NCI-H526 (cell line): ENCODE results near the gene TCF4.
A peak's percentile ranks its signal among the peaks of the same experiment; 100 is the strongest.

Source experiments
- DNase-seq, 2 experiments: peaks; one replicate each; lab custom pipeline; 2025; lab: John Stamatoyannopoulos, UW

The TCF4 gene

DNA sequence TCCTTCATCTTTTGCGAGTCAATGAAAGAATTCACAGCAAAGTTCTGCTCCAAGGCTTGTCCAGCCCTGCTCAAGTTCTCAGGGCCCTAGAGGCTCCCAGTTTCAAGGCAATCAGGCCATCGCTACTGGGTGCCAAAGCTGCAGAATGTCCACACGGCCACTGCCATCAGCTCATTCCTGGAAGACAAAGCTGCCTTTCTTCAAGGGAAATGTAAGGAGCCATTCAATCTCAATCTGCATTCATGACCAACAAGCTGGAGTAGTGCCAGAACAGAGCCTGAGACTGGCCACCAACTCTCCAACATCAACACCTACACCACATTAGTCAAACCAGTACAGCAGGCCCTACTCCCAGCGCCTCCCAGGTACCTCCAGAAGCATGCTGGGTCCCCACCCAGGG, 202.2 kb downstream of the TCF4 start:
- DNase-seq, result no peak

DNA sequence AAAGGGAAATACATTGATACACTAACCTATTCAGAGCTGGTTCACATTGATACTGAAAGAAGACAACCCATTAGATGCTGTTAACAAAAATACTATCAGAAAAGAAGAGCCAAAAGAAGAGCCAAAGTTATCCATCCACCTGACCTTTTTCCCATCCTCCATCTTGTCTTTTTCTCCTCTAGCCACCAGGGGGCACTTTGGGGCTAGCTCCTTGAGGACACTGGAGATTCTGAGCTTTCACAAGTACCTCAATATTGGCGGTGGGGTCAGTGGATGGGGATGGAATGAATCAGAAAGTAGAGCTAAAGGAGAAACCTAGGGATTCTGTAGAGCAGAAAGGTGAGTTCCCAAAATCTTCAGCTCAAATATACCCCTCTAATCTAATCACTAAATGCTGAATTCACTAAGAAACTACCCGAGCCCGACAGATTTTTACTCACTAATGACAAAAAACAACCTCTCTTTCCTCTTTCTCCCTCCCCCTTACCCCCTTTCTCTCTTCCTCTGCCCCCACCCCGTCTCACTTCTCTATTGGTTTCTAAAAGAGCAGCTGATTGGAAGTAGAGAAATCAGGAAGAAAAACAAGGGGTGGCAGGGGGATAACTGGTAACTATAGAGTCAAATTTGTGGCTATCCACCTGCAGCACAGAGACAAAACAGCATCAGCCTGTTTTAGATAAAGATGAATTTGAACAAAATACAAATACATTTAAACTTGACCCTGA, 203.3 kb downstream of the TCF4 start:
- peak; percentile 31 to 72 for DNase-seq

DNA sequence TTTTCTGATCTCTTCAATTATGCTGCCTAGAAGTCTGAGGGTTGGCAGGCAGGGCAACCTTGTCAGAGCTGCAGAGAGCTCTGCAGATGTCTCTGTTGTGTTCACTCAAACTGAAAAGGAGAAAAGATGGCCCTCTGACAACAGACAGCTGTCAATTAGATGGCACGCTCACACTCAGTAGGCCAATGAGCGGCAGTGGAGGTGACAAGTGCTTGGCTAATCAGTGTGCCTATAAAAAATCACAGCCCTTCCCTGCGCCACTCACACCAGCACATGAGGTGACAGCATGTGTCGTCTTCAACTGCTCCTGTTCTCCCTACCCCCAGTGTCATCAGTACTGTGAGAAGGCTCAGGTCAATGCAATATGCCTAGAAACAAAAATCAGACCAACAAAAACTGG, 203.9 kb downstream of the TCF4 start:
- DNase-seq, result no peak

DNA sequence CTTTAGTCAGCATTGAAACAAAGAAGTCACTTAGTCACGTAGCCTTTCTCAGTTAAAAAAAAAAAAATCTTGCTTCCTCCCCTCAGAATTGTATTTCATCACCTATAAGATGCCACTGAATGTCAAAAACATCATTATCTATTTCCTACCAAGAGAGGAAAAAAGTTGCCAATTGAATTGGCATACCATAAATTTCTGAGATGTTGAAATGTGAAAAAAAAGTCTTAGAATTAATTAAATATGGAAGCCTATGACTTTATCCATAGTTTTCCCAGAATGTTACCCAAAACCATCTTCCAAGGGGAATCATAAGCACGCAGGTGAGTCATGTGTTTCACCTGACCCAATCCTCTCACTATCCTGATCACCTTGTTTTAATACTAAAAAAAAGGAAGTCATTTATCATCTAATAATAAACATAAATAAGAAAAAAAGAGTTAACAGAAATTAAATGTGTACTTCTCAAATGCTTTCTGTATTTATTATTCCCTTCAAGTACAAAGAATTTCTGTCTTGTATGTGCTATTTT, 205.7 kb downstream of the TCF4 start:
- no peak for DNase-seq

DNA sequence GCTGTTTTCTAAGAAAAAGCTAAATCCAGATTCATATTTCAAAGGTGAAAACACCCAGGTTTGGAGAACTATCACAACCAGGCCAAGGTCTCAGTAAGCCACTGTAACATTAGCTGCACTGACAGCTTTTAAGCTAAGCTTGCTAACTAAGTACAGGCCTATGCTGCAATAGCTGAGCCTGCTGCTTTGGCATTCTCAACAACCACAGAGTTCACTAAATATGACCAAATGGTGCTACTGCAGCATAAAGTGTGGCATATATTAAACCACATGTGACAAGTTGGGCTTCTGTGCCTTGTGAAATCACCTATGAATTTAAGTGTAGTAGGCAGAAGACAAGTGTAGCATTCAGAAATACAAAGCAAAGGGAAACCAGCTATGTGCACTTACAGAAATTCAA, 206.7 kb downstream of the TCF4 start:
- DNase-seq, result no peak

DNA sequence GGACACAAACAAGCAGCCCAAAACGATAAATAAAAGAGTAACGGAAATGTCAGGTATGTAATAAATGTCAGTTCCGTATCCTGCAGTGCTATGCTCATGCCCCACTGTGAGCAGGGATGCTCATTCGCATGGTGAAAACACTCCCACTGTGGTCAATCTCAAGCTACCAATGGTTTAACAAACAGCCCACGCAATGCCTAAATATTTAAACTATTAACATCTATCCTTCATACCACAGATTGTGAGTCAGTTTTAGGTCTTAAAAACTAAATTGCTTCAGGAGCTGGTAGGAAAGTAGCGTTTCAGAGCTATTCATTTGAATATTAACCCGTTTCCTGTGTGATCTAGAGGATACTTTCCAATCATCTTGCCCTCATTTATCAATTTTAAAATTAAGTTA, 207.4 kb downstream of the TCF4 start:
- DNase-seq, result no peak

DNA sequence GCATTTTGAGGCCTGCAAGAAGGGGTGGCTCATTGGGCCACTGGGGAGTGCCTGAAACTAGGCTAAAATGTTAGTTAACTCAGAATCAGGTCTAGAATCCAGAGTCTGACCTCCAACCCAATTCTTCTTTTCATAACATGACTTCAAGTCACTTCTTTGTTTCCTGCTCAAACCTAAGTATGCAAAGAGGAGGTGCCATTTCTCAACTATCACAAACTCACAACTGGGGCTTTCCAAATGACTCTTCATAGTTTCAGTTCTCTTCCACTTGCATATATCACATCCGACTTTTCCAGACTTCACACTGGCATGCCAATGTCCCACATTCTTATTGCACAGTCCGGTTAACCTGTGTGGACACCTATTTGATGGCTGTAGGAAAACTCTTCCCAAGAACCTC, 211.6 kb downstream of the TCF4 start:
- no peak for DNase-seq

DNA sequence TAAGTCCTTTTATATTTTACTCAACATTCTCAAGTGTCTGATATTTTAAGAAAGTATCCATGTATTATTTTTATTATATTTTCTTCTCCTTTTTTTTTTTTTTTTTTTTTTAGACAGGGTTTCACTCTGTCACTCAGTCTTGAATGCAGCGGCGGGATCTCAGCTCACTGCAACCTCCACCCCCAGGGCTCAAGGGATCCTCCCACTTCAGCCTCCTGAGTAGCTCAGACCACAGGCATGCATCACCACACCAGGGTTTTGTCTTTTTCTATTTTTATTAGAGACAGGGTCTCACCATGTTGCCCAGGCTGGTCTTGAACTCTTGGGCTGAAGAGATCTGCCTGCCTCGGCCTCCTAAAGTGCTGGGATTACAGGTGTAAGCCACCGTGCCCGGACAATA, 212.1 kb downstream of the TCF4 start:
- DNase-seq, result no peak

DNA sequence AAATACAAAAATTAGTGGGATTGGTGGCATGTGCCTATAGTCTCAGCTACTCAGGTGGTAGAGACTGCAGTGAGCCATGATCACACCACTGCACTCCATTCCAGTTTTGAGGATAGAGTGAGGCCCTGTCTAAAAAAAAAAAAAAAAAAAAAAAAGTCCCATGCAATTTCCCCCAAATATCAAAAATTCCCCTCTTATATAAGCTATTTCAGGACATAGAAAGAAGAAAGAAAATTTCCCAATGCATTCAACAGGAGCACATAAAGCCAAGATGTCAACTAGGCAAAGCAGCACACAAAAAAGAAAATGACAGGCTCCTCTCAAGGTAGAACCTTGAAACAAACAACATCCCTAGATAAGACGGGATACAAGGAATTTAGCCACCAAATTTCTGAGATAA, 213.3 kb downstream of the TCF4 start:
- DNase-seq, result no peak

DNA sequence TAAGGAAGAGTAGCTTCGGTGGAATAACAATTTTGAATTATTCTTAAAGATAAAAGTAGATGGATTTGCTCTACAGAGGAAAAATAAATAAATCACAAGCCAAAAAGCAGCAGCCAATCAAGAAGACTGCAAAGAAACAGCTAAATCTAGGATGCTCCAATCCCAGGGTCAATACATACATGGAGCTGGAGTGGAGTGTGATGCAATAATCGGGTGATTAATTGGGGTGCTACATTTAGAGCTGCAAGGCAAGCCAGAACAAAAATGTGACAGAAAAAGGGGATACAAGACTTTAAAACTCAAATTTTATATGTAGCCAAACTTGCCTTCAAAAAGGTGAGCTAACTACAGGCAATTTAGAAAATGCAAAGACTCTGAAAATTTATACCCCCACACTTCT, 215.8 kb downstream of the TCF4 start:
- no peak for DNase-seq

DNA sequence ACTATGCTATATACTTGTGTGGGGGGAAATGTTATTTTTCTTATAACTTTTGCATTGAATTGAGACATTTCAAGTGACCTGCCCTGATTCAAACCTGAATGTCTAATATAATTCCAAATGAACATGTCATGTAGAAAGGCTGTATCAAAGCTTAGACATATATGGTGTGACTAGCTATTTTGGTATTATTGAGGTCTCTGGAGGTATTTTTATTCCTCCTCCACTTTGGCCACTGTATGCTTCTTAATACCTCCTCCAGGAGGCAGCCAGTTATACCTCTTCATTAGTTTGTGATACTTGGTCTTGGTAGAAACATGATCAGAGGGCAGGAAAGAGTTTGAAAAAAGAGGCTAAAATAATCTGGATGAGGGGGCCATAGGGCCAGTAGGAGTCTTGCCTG, 217.1 kb downstream of the TCF4 start:
- no peak for DNase-seq

DNA sequence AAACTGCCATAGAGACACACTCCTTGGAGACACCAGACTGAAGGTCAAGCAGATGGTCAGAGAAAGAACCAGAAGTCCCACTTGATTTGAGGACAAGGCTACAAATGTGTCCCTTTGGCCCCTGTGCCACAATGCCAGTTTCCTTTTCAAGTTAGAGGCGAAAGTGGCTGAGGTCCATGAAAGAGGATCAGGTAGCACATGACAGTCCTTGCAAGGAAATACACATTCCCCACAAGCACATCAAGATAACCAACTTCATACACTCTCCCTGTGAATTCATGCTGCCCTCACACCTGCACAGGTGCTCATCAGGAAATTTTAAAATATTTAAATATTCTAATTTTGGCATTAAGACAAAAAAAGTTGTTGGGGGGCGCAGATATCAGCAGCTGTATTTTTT, 218.6 kb downstream of the TCF4 start:
- DNase-seq, result no peak

DNA sequence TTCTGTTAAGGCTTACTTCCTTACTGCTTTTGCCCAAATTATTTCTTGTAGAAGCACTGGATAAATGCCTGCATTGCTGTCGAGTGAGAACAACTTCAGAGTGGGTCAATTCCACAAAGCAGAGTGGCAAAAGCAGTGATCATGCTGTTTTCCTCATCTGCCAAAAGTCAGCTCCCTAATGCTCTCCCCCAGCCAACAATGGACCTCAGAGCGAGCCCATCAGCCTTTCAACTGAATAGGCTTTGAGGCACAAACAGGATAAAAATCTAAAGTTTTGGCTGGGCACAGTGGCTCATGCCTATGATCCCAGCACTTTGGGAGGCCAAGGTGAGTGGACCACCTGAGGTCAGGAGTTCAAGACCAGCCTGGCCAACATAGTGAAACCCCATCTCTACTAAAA, 222.7 kb downstream of the TCF4 start:
- no peak for DNase-seq

DNA sequence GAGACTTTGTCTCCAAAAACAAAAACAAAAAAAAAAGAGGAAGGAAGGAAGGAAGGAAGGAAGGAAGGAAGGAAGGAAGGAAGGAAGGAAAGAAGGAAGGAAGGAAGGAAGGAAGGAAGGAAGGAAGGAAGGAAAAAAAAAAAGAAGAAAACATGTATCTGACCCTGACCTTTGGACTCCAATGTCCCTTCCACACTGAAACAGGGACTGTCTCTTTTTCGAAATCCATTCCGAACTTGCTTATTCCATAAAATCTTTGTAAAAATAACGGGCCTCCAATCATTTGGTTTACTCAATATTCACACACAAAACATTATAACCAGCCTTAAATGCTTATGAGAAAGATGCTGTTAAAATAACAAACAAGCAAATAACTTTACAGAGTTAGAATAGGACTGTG, 225.7 kb downstream of the TCF4 start:
- DNase-seq, result no peak

DNA sequence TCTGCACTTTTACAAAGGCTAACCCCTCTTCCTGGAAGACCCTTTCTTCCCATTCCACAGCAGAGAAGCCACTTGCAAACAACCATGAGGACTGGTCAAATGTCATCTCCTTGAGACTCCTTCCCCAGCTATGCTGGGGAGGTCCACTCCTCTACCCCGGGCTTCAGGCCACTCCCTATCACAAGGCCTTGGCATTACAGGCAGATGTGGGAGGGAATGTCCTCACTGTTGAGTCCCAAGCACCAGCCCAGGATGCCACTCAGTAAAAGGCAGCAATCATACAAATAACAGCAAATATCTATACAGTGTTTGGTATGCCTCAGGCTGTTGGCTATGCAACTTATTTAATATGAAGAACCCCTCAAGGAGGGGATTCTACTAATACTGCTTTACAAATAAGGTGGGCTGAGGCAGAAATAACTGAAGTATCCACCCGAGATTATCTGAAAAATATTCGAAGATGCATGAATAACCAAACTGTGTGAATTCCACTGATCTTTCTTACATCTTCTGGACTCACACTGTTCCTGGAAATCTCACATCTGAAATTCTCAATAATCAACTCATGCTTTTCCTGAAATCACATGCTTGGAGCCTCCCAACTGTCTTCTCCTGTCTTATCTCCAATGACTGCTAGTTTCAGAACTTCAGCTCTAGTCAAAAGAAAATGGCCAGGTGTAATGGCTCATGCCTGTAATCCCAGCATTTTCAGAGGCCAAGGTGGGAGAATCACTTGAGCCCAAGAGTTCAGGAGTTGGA, 226.3 kb downstream of the TCF4 start:
- DNase-seq, result no peak

DNA sequence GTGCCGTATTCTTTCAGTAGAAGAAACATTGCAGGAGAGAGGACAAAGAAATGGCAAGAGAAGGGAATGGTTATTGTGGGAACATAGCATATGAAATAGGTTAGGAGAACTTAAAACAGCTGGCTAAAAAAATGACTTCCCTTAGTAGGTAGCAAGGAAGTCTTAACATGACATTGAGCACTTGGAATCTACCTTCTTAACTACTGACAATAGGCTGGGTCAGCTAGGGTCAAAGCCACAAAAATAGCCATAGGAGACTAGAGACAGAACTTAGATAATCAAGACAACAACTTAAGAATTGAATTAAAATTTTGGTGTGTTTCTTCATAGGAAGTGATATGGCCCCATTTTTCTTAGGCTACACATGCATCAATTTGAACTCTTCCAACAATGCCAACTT, 227.9 kb downstream of the TCF4 start:
- DNase-seq, result no peak

DNA sequence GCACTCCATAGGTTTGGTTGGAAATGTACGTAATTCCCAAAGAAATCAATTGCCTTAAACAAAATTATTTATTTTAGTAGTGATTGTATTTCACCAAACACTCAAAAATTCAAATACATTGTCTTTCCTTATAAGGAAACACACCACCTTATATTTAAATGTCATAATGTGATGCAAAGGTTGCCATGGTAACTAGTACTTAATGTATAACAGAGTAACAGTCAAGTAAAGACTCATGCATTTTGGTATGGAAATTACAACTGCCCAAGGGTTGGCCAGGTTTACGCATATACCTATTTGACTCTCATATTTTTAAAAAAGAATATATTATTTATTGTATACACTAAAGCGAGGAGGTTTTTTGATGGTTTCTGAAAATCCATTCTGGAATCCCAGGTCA, 231.2 kb downstream of the TCF4 start:
- peak in 1 of 2 experiments; percentile 13 for DNase-seq

DNA sequence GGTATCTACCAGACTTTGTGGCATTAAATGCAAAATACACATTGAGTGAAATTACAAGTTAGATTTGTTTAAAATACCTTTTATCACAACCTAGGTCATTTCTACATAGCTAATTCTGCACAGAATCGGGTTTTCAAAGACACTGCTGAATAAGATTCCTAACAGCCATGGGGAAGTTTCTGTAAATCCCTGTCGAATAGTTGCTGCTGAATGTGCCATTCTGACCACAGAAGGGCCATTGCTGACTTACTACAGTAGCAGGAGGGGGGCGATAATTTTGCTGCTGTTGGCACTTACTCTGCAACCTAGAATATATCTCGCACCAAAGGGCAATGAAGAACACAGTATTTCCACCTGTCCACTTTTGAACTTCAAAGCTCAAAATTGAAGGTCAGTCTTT, 232.8 kb downstream of the TCF4 start:
- DNase-seq, result no peak

DNA sequence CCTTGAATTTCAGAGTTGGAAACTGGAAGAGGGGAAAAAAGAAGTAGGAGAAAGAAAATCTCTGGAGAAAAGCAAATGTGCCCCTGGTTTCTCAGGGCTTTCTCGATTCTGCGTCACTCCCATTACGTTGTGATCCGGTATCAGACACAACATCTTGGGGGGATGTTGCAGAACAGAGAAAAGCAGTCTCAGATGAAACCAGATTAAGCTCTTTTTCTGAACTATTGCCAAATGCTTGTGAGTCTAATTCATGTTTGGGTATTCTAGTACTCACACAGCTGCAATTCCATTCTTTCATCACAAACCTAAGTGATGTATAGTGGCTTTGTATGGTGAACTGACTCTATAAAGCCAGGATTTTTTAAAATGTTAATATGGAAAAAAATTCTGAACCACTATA, 233.2 kb downstream of the TCF4 start:
- DNase-seq, result no peak

DNA sequence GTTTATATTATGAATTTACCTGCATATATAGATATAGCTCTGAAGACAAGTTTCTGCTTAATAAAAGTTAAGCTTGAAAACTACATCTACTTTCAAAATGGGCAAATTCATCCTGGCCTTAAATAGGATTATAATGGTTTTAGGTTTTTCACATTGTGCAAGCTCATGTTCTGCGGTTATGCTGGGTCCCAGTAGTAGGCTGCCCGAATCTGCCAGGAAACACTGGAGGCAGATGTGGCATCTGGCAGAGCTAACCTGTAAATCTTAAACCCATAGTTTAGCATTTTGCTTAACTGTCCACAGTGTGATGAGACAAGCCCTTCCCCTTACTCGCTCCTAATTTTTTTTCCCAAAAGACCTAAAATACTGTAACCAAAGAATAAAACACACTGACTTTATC, 234.2 kb downstream of the TCF4 start:
- DNase-seq, result no peak

DNA sequence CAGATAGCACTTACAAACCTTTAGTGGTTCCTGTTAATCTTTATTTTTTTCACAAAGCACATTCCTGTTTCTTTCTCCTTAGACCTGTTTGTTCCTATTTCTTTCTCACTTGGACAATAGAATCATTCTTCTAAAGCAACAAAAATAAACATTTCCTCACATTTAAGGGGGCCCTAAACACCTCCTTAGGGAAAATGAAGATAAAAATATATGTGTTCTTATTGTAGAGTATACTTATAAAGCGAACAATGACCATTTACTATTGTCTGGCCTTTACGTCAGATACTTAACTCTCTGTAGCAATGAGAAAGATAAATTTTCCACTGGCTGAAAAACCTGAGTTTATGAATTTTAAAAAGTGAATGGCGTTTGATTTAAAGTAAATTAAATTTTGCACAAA, 234.6 kb downstream of the TCF4 start:
- DNase-seq, result no peak

DNA sequence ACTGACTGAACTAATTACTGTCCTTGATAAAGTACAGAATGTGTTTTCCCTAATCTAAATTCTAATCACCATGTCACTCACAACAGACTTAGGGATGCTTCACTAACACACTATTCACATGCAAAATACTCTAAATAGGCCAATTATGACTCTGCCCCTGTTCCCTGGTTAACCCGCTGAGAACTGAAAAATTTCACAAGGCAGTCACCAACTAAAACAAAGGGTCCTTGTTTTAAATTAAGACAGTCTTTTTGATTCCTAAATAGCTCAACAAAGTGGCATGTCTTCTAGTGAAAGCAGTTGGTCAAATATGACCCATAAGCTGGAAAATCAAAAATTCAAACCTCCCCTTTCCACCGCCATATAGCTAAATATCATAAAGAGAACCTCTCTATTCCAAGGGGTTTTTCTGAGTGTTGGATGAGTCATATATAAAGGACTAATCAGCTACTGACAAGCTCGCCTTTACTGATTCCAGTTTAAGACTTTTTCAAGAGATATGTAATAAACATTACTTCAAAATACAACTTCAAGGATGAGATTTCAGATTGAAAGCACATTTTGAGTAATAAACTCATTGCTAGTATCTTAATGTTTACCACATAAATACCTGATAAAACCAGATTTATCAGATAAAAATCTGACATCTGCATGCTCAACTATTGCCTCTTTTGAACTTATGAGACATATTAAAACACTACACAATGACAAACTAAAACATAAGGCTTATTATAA, 235.8 kb downstream of the TCF4 start:
- DNase-seq, result peak in 1 of 2 experiments; percentile 29

DNA sequence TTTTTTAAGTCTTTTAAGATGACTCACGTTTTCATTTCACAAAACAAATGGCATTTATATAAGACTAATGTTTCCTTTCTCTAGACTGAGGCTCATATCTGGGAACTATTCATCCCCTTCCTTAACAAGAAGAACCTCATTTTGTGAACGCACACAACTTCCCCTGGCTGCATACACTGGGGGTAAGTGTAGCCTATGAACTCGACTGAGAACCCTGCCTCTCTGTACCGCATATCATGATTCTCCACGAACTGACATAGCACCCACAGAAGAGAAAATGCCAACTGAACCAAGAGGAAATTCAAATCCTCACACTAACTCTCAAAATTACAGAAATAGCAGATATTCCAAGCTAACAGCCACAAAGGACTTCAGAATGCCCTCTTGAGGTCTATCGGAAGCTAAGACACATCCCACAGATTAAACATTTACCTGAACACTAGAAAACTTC, 236.7 kb downstream of the TCF4 start:
- DNase-seq, result no peak
